Peyer's patch (tissue), 4 donors: ENCODE data around the gene SCTR.

ENCODE experiments used
- CTCF ChIP-seq, 6 experiments: fragments of 450-650 bp in 4 of 6; fragments of 200-600 bp in 2 of 6; sonication (generic) in 1 of 6; IDR thresholded peaks; one replicate each; pipeline ENCODE4 v1.5.1; 2017 to 2019; ENCODE audit warnings: antibody characterized with exemption in 6 of 6, mild to moderate bottlenecking in 3 of 6, moderate library complexity in 1 of 6
- POLR2A ChIP-seq, 2 donors: fragments of 450-650 bp; IDR thresholded peaks; one replicate each; pipeline ENCODE4 v1.5.1; 2017; ENCODE audit warnings: antibody characterized with exemption in 2 of 2, mild to moderate bottlenecking in 2 of 2, moderate library complexity in 2 of 2

- TF ChIP-seq CTCF (IDR thresholded peaks at IDR 0.05) (no peak), POLR2A (IDR thresholded peaks at IDR 0.05) (no peak)
Observed at GRCh38 chr2:119537792-119538191, 13.5 kb upstream of the SCTR start.
